Smooth muscle cell (in vitro differentiated cells): ENCODE data around the gene CDHR2. TPM values are rescaled to one million over a fixed set of nuclear protein-coding genes. Genes with fewer than 3 reads are reported as not detected.

Experiments
- DNase-seq: peaks from one replicate; lab custom pipeline; 2025; ENCODE audit not compliant: unreplicated experiment; lab: John Stamatoyannopoulos, UW
- H2AFZ ChIP-seq: fragments of 200-600 bp; sonication (generic); 2 replicates; pipeline ENCODE4 v1.6.0; 2016; ENCODE audit warnings: antibody characterized with exemption, low read depth, mild to moderate bottlenecking
- H3F3A ChIP-seq: fragments of 200-600 bp; sonication (generic); 2 replicates; pipeline ENCODE4 v1.6.0; 2017; ENCODE audit warnings: antibody characterized with exemption, low read depth
- H3K27ac ChIP-seq: fragments of 200-600 bp; sonication (generic); 2 replicates; pipeline ENCODE4 v1.5.1; 2016; ENCODE audit warnings: low read depth, mild to moderate bottlenecking
- H3K27me3 ChIP-seq: fragments of 200-600 bp; sonication (generic); 2 replicates; pipeline ENCODE4 v1.6.1; 2016; ENCODE audit warnings: low read depth, mild to moderate bottlenecking
- H3K36me3 ChIP-seq: fragments of 200-600 bp; sonication (generic); 2 replicates; pipeline ENCODE4 v1.5.1; 2016; ENCODE audit warnings: low read depth
- H3K4me1 ChIP-seq: fragments of 200-600 bp; sonication (generic); 2 replicates; pipeline ENCODE4 v1.5.1; 2016; ENCODE audit warnings: low read depth
- H3K4me2 ChIP-seq: fragments of 200-600 bp; sonication (generic); 2 replicates; pipeline ENCODE4 v1.6.0; 2016; ENCODE audit warnings: mild to moderate bottlenecking
- H3K4me3 ChIP-seq: fragments of 200-600 bp; sonication (generic); 2 replicates; pipeline ENCODE4 v1.5.1; 2016; ENCODE audit warnings: mild to moderate bottlenecking
- H3K79me2 ChIP-seq: fragments of 200-600 bp; sonication (generic); 2 replicates; pipeline ENCODE4 v1.6.0; 2016; ENCODE audit warnings: low read depth, mild to moderate bottlenecking
- H3K9ac ChIP-seq: fragments of 200-600 bp; sonication (generic); 2 replicates; pipeline ENCODE4 v1.6.0; 2016; ENCODE audit warnings: low read depth
- H3K9me3 ChIP-seq: fragments of 200-600 bp; sonication (generic); replicated peaks from 2 replicates; pipeline ENCODE4 v1.5.1; 2016; ENCODE audit warnings: low read depth
- H4K20me1 ChIP-seq: fragments of 200-600 bp; sonication (generic); 2 replicates; pipeline ENCODE4 v1.6.0; 2016; ENCODE audit warnings: low read depth
- CTCF ChIP-seq: fragments of 200-600 bp; sonication (generic); IDR thresholded peaks from 2 replicates; pipeline ENCODE4 v1.5.1; 2017; ENCODE audit warnings: borderline replicate concordance, mild to moderate bottlenecking, antibody characterized with exemption; ENCODE audit not compliant: insufficient read depth, poor library complexity, severe bottlenecking
- whole genome bisulfite sequencing: methylation state at CpG from one replicate; pipeline ENCODE4 v1.1.7; 2016; ENCODE audit warnings: low lambda C conversion rate; 5-methylcytosine and 5-hydroxymethylcytosine counted together
- polyA plus RNA-seq: library from polyadenylated mRNA; unstranded; fragments of >200 nt; fragmentation: Nextera tagmentation; extraction: Ambion mirVana; gene quantifications from 2 replicates; pipeline ENCODE4 v1.2.1, GENCODE V29; 2016
- total RNA-seq: library from RNA; depleted of rRNA; stranded (reverse); fragments of >200 nt; gene quantifications from 2 replicates; pipeline ENCODE4 v1.2.3, GENCODE V29; 2014

CDHR2 gene
- total and polyA plus RNA-seq, 2 experiments from 2014 or later, result 0.13 TPM; not detected in 1

- Histone ChIP-seq H3K36me3 (no peaks in the 10 kb centered on the region), H3K27ac (no peak overlapping the region), H3F3A (no peaks in the 10 kb centered on the region), H4K20me1 (no peaks in the 10 kb centered on the region), H3K4me1 (no peaks in the 10 kb centered on the region), H3K4me2 (no peak overlapping the region), H3K9me3 (no peaks in the 10 kb centered on the region), H3K9ac (no peak overlapping the region), H3K4me3 (no peak overlapping the region), H3K27me3 (no peaks in the 10 kb centered on the region), H2AFZ (no peak overlapping the region), H3K79me2 (no peaks in the 10 kb centered on the region)
- 83% methylated on average over 4 of the region's 4 CpGs for WGBS
- DNase-seq, result no peak
- TF ChIP-seq CTCF, result no peak
Observed at GRCh38 chr5:176579323-176579722, 30.2 kb downstream of the CDHR2 start.

DNA sequence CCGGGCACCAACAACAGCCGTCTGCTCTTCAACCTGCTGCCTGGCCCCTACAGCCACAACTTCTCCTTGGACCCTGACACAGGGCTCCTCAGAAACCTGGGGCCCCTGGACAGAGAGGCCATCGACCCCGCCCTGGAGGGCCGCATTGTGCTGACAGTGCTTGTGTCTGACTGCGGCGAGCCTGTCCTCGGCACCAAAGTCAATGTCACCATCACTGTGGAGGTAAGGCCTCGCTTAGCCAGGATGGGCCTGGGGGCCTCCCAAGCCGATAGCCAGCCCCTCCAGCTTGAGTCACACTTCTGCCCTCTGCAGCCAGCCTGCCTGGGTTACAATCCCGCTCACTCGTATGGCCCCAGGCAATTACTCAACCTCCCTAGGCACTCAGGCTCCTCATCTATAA is 32.2 kb downstream of the CDHR2 start:
- WGBS, result 88% methylated on average over 12 of the region's 12 CpGs
- Histone ChIP-seq H4K20me1 (no peaks in the 10 kb centered on the region), H2AFZ (no peak overlapping the region), H3K4me3 (no peak overlapping the region), H3K9ac (no peak overlapping the region), H3K4me2 (no peak overlapping the region), H3F3A (no peaks in the 10 kb centered on the region), H3K79me2 (no peaks in the 10 kb centered on the region), H3K4me1 (no peaks in the 10 kb centered on the region), H3K9me3 (no peaks in the 10 kb centered on the region), H3K27ac (no peak overlapping the region), H3K36me3 (no peaks in the 10 kb centered on the region), H3K27me3 (no peaks in the 10 kb centered on the region)
- no peak for DNase-seq
- no peak for TF ChIP-seq CTCF

GRCh38 chr5:176583076-176583475 is 33.9 kb downstream of the CDHR2 start:
- H4K20me1 ChIP-seq, result no peaks in the 10 kb centered on the region
- DNase-seq, result no peak
- no peak overlapping the region for H3K4me2 ChIP-seq
- H3K4me1 ChIP-seq, result no peaks in the 10 kb centered on the region
- H3F3A ChIP-seq, result no peaks in the 10 kb centered on the region
- no peaks in the 10 kb centered on the region for H3K36me3 ChIP-seq
- H3K9ac ChIP-seq, result no peak overlapping the region
- no peak overlapping the region for H3K4me3 ChIP-seq
- no peaks in the 10 kb centered on the region for H3K9me3 ChIP-seq
- 83% methylated on average over 4 of the region's 4 CpGs for WGBS
- TF ChIP-seq CTCF, result no peak
- H2AFZ ChIP-seq, result no peak overlapping the region
- H3K27me3 ChIP-seq, result no peaks in the 10 kb centered on the region
- H3K79me2 ChIP-seq, result no peaks in the 10 kb centered on the region
- no peak overlapping the region for H3K27ac ChIP-seq

DNA sequence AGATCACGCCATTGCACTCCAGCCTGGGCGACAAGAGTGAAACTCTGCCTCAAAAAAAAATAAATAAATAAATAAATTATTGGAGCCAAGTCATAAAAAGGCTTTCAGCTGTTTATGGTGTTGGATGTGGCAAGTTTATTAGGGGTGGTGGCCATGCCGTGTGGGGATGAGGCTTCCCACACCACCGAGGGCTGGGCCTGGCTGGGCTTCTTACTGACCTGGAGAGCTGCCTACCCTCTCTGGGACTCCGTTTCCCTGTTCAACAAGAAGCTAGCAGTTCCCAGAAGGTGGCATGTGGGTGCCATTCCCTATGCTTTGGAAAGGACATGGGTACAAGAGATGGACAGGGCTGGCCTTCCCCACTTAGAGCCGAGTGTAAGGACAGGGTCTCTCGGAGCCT is 38.3 kb downstream of the CDHR2 start:
- Histone ChIP-seq H2AFZ (no peak overlapping the region), H4K20me1 (no peaks in the 10 kb centered on the region), H3K27ac (no peak overlapping the region), H3K9me3 (no peaks in the 10 kb centered on the region), H3F3A (no peaks in the 10 kb centered on the region), H3K4me2 (no peak overlapping the region), H3K4me1 (no peaks in the 10 kb centered on the region), H3K27me3 (no peaks in the 10 kb centered on the region), H3K9ac (no peak overlapping the region), H3K4me3 (no peak overlapping the region), H3K36me3 (no peaks in the 10 kb centered on the region), H3K79me2 (no peaks in the 10 kb centered on the region)
- 91% methylated on average over 7 of the region's 7 CpGs for WGBS
- DNase-seq, result no peak
- TF ChIP-seq CTCF, result no peak
